ENCODE results near the gene GRWD1. TPM values are rescaled to one million over a fixed set of nuclear protein-coding genes. Genes with fewer than 3 reads are reported as not detected.

The GRWD1 gene
- total RNA-seq, 2 donors from 2014 or later = 17.5 to 38.3 TPM

DNA sequence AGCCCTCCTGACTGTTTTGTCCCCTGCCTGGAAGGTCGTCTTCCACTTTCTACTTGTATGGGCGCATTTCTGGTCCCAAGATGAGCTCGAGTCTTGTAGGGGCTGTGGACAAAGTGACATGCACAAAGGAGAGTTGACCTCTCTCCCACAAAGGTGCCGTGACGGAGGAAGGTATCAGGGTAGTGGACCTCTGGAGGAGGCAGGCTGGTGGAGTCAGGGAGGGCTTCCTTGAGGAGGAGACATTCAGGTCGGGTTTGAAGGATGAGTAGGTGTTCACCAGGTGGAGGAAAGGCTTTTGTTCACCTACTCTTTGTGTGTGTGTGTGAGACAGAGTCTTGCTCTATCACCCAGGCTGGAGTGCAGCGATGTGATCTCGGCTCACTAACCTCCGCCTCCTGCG is 25.1 kb downstream of the GRWD1 start:
- H3K4me3 ChIP-seq = no peak overlapping the region
- no peaks in the 10 kb centered on the region for H3K27me3 ChIP-seq (replicated peaks; ENCODE audit: insufficient read depth)
- peaks cover 47% of the 10 kb centered on the region for H3K36me3 ChIP-seq
- peaks cover 6 to 18% of the 10 kb centered on the region in 2 donors for H3K4me1 ChIP-seq (ENCODE audit: control insufficient read depth in 1 of 2, low read depth in 2 of 2)
- TF ChIP-seq CTCF (IDR thresholded peaks at IDR 0.05) = no peak
- DNase-seq (ENCODE audit: low spot score) (no peak), ATAC-seq (ENCODE audit: insufficient number of reproducible peaks, low FRiP score, low read depth) (no peak)
- H3K27ac ChIP-seq = no peak overlapping the region
- no peaks in the 10 kb centered on the region for H3K9me3 ChIP-seq

- DNase-seq (ENCODE audit: low spot score) (no peak), ATAC-seq (ENCODE audit: insufficient number of reproducible peaks, low FRiP score, low read depth) (no peak)
- Histone ChIP-seq H3K4me1 (ENCODE audit: control insufficient read depth in 1 of 2, low read depth in 2 of 2) (peaks cover 6 to 18% of the 10 kb centered on the region in 2 donors), H3K27me3 (replicated peaks; ENCODE audit: insufficient read depth) (no peaks in the 10 kb centered on the region), H3K4me3 (no peak overlapping the region), H3K27ac (no peak overlapping the region), H3K9me3 (no peaks in the 10 kb centered on the region), H3K36me3 (peaks cover 57% of the 10 kb centered on the region)
- TF ChIP-seq CTCF (IDR thresholded peaks at IDR 0.05) = no peak
These were observed 26.1 kb downstream of the GRWD1 start for GRCh38 chr19:48471836-48472235.

- Histone ChIP-seq H3K27me3 (replicated peaks; ENCODE audit: insufficient read depth) (no peaks in the 10 kb centered on the region), H3K4me3 (no peak overlapping the region), H3K4me1 (ENCODE audit: control insufficient read depth in 1 of 2, low read depth in 2 of 2) (peaks cover 6 to 13% of the 10 kb centered on the region in 2 donors), H3K9me3 (no peaks in the 10 kb centered on the region), H3K36me3 (peaks cover 70% of the 10 kb centered on the region), H3K27ac (no peak overlapping the region)
- ATAC-seq (ENCODE audit: insufficient number of reproducible peaks, low FRiP score, low read depth) (no peak), DNase-seq (ENCODE audit: low spot score) (no peak)
- no peak for TF ChIP-seq CTCF (IDR thresholded peaks at IDR 0.05)
These were observed 27.6 kb downstream of the GRWD1 start for GRCh38 chr19:48473161-48473966.

GRCh38 chr19:48474084-48474592 is 28.4 kb downstream of the GRWD1 start:
- H3K27ac ChIP-seq = no peak overlapping the region
- peaks cover 6 to 11% of the 10 kb centered on the region in 2 donors for H3K4me1 ChIP-seq (ENCODE audit: control insufficient read depth in 1 of 2, low read depth in 2 of 2)
- H3K9me3 ChIP-seq = no peaks in the 10 kb centered on the region
- ATAC-seq (ENCODE audit: insufficient number of reproducible peaks, low FRiP score, low read depth) (no peak), DNase-seq (ENCODE audit: low spot score) (no peak)
- TF ChIP-seq CTCF (IDR thresholded peaks at IDR 0.05) = no peak
- no peak overlapping the region for H3K4me3 ChIP-seq
- peaks cover 72% of the 10 kb centered on the region for H3K36me3 ChIP-seq
- H3K27me3 ChIP-seq (replicated peaks; ENCODE audit: insufficient read depth) = no peaks in the 10 kb centered on the region

GRCh38 chr19:48475369-48476068 is 29.7 kb downstream of the GRWD1 start:
- Histone ChIP-seq H3K4me1 (ENCODE audit: control insufficient read depth in 1 of 2, low read depth in 2 of 2) (peaks cover 0 to 4% of the 10 kb centered on the region in 2 donors), H3K27me3 (replicated peaks; ENCODE audit: insufficient read depth) (no peaks in the 10 kb centered on the region), H3K36me3 (peaks cover 67% of the 10 kb centered on the region), H3K27ac (no peak overlapping the region), H3K4me3 (no peak overlapping the region), H3K9me3 (no peaks in the 10 kb centered on the region)
- ATAC-seq (ENCODE audit: insufficient number of reproducible peaks, low FRiP score, low read depth) = no peak
- no peak for TF ChIP-seq CTCF (IDR thresholded peaks at IDR 0.05)
- DNase-seq (ENCODE audit: low spot score) = no peak
